NT2/D1 (cell line): Measurements from ENCODE around the gene FASN.

Experiments used
- DNase-seq: peaks from one replicate; pipeline ENCODE4 v3.0.0-alpha.2; 2011; ENCODE audit warnings: low read depth, low spot score
- H3K27me3 ChIP-seq: 2 replicates; pipeline ENCODE4 v1.6.0; 2011; ENCODE audit warnings: mild to moderate bottlenecking; ENCODE audit not compliant: insufficient read length, insufficient read depth
- H3K36me3 ChIP-seq: 2 replicates; pipeline ENCODE4 v1.6.1; 2011; ENCODE audit warnings: mild to moderate bottlenecking, low read length, mixed read lengths; ENCODE audit not compliant: insufficient read depth, insufficient read length
- H3K4me1 ChIP-seq: 2 replicates; pipeline ENCODE4 v1.5.1; 2011; ENCODE audit not compliant: insufficient read depth, insufficient read length
- H3K4me3 ChIP-seq: 2 replicates; pipeline ENCODE4 v1.5.1; 2011; ENCODE audit warnings: low read depth; ENCODE audit not compliant: insufficient read length
- H3K9ac ChIP-seq: 2 replicates; pipeline ENCODE4 v1.6.0; 2011; ENCODE audit warnings: low read depth; ENCODE audit not compliant: insufficient read length
- H3K9me3 ChIP-seq: 2 replicates; pipeline ENCODE4 v1.5.1; 2011; ENCODE audit warnings: mild to moderate bottlenecking, low read length; ENCODE audit not compliant: insufficient read depth
- SUZ12 ChIP-seq: IDR thresholded peaks from 2 replicates; pipeline ENCODE4 v1.6.1; 2011; ENCODE audit not compliant: insufficient read length, insufficient read depth; ENCODE audit errors: extremely low read depth
- YY1 ChIP-seq: IDR thresholded peaks from 2 replicates; pipeline ENCODE4 v1.6.1; 2011; ENCODE audit not compliant: insufficient read length, insufficient read depth
- ZNF274 ChIP-seq: IDR thresholded peaks from 2 replicates; pipeline ENCODE4 v1.6.1; 2011; ENCODE audit warnings: mild to moderate bottlenecking, low read depth, low read length

The FASN gene

DNA sequence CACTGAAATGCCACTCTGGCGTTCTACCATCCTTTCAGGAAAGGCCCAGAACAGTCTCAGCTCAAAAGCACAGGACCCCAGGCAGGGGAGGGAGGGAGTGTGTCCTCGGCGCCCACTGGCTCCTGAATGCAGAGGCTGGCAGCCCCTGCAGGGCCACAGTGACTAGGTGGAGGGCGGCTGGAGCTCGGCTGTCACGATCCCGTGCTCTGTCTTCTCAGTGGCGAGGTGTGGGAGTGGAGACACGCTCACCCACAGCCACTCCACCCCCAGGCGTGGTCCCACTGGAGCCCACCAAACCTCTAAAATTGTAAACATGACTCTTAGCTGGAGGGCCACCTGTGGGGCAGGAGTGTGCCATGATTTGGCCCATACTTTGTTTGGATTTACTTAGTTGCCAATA is 16.4 kb upstream of the FASN start:
- Histone ChIP-seq H3K9ac (peak overlapping the region; percentile 12), H3K36me3 (peaks cover 22% of the 10 kb centered on the region), H3K27me3 (peaks cover 6% of the 10 kb centered on the region), H3K4me3 (no peak overlapping the region), H3K4me1 (peaks cover 15% of the 10 kb centered on the region), H3K9me3 (no peaks in the 10 kb centered on the region)
- TF ChIP-seq SUZ12: no peak
- no peak for TF ChIP-seq ZNF274
- TF ChIP-seq YY1: no peak
- DNase-seq: no peak

- H3K4me1 ChIP-seq: peaks cover 13% of the 10 kb centered on the region
- peaks cover 22% of the 10 kb centered on the region for H3K36me3 ChIP-seq
- peaks cover 6% of the 10 kb centered on the region for H3K27me3 ChIP-seq
- no peaks in the 10 kb centered on the region for H3K9me3 ChIP-seq
- TF ChIP-seq YY1 (no peak), SUZ12 (no peak), ZNF274 (no peak)
- no peak overlapping the region for H3K9ac ChIP-seq
- DNase-seq: no peak
- no peak overlapping the region for H3K4me3 ChIP-seq
These were observed 15.9 kb upstream of the FASN start for GRCh38 chr17:82113941-82114340.

GRCh38 chr17:82113422-82113821 is 15.4 kb upstream of the FASN start:
- H3K36me3 ChIP-seq: peaks cover 22% of the 10 kb centered on the region
- TF ChIP-seq SUZ12: no peak
- no peak for TF ChIP-seq ZNF274
- no peak for TF ChIP-seq YY1
- peaks cover 12% of the 10 kb centered on the region for H3K4me1 ChIP-seq
- no peak overlapping the region for H3K4me3 ChIP-seq
- DNase-seq: no peak
- H3K9ac ChIP-seq: no peak overlapping the region
- H3K27me3 ChIP-seq: peaks cover 6% of the 10 kb centered on the region
- no peaks in the 10 kb centered on the region for H3K9me3 ChIP-seq

- no peak for DNase-seq
- Histone ChIP-seq H3K36me3 (peaks cover 22% of the 10 kb centered on the region), H3K27me3 (peaks cover 6% of the 10 kb centered on the region), H3K9me3 (no peaks in the 10 kb centered on the region), H3K4me1 (peaks cover 11% of the 10 kb centered on the region), H3K4me3 (no peak overlapping the region), H3K9ac (no peak overlapping the region)
- no peak for TF ChIP-seq YY1
- no peak for TF ChIP-seq SUZ12
These were observed 14.9 kb upstream of the FASN start for GRCh38 chr17:82112914-82113311.

DNA sequence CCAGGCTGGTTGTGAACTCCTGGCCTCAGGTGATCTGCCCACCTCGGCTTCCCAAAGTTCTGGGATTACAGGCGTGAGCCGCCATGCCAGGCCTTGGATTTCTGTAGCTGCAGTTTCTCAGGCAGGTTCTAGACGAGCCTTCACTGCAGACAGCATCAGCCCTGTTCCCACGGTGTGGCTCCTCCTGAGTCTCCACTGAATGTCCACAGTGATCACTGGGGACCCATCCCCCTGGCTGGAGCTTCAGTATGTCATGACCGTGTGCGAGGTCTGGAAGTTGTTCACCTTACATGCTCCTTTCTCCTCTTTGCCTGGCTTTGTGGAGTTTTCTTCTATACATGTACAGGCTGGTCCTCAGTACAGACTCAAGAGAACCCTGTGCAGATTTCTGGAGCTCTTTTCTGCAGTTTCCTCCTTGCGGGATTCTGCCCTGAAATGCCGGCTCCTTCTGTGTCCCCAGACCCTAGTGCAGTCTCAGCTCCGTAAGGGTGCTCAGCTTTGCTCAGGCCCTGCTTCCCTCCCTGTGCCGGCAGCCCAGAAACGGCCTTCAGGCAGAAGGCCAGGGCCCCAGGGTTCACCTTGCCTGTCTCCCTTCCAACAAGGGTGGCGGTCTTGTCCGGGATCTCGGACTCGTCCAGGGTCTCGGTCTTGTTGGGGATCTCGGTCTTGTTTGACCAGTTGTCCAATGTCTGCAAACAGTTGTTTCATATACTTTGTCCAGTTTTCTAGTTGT is 14.3 kb upstream of the FASN start:
- H3K36me3 ChIP-seq: peaks cover 22% of the 10 kb centered on the region
- TF ChIP-seq ZNF274 (no peak), YY1 (no peak), SUZ12 (no peak)
- peaks cover 12% of the 10 kb centered on the region for H3K4me1 ChIP-seq

GRCh38 chr17:82110298-82110697 is 12.3 kb upstream of the FASN start:
- no peak overlapping the region for H3K9ac ChIP-seq

More for the DNA sequence above, 14.3 kb upstream of the FASN start:
- Histone ChIP-seq H3K4me3 (no peak overlapping the region), H3K27me3 (peaks cover 6% of the 10 kb centered on the region), H3K9me3 (no peaks in the 10 kb centered on the region), H3K9ac (no peak overlapping the region)
- no peak for DNase-seq

DNA sequence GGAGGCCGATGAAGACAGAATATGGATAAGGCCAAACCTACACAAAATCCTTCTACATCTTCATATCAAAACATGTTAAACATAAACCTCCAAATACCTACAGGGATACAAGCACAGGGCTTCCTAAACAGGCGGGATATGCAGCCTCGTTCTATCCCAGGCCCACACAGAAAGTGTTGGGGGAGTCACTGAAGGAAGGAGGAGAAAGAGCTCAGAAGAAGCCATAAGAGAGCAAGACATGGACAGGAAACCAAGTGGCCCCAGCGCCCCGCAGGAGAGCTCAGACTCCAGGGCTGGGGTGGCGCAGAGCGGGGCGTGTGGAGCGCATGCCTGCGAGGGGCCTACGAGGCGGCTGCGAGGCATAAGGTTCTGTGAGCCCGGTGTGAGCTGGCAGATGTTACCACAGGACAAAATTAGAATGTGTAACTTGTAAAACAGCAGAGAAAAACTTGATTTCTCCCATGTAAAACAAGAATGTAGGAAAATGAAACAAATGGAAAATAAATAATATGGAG is 11.0 kb upstream of the FASN start:
- Histone ChIP-seq H3K4me3 (no peak overlapping the region), H3K36me3 (peaks cover 16% of the 10 kb centered on the region), H3K9me3 (no peaks in the 10 kb centered on the region), H3K9ac (peak overlapping the region; percentile 12), H3K4me1 (peaks cover 29% of the 10 kb centered on the region), H3K27me3 (peaks cover 6% of the 10 kb centered on the region)
- no peak for TF ChIP-seq SUZ12
- TF ChIP-seq ZNF274: no peak
- TF ChIP-seq YY1: no peak
- DNase-seq: no peak

More at GRCh38 chr17:82110298-82110697, 12.3 kb upstream of the FASN start:
- Histone ChIP-seq H3K4me1 (peaks cover 20% of the 10 kb centered on the region), H3K36me3 (peaks cover 22% of the 10 kb centered on the region), H3K4me3 (no peak overlapping the region), H3K9me3 (no peaks in the 10 kb centered on the region), H3K27me3 (peaks cover 6% of the 10 kb centered on the region)
- TF ChIP-seq SUZ12 (no peak), ZNF274 (no peak), YY1 (no peak)
- DNase-seq: no peak

DNA sequence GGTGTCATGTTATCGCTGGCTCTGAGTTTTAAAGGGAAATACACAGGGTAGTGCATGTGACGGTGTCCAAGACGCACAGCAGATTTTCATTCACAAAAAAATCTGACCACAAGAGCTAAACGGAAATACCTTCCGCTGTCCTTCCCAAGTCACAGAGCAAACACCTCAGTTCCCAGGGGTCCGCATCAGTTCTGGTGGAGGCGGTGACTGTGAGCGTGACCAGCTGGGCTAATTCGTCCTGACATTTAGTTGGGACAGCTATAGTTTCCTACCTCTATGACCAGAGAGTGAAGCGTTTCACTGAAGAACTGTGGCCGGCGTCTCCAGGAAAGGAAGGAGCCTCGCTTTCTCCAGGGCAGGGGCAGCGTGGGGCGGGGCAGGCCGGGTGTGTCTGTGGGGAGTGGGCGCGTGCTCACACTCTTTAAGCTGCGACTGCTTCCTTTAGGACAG is 10.5 kb upstream of the FASN start:
- DNase-seq: no peak
- H3K4me1 ChIP-seq: peaks cover 29% of the 10 kb centered on the region

More for the DNA sequence above, 10.5 kb upstream of the FASN start:
- H3K36me3 ChIP-seq: peaks cover 11% of the 10 kb centered on the region
- TF ChIP-seq ZNF274 (no peak), SUZ12 (no peak), YY1 (no peak)
- H3K27me3 ChIP-seq: peaks cover 6% of the 10 kb centered on the region
- H3K9me3 ChIP-seq: no peaks in the 10 kb centered on the region
- peak overlapping the region; percentile 12 for H3K9ac ChIP-seq
- H3K4me3 ChIP-seq: no peak overlapping the region
